ENCODE data around the gene ZSCAN20.

ZSCAN20 gene

DNA sequence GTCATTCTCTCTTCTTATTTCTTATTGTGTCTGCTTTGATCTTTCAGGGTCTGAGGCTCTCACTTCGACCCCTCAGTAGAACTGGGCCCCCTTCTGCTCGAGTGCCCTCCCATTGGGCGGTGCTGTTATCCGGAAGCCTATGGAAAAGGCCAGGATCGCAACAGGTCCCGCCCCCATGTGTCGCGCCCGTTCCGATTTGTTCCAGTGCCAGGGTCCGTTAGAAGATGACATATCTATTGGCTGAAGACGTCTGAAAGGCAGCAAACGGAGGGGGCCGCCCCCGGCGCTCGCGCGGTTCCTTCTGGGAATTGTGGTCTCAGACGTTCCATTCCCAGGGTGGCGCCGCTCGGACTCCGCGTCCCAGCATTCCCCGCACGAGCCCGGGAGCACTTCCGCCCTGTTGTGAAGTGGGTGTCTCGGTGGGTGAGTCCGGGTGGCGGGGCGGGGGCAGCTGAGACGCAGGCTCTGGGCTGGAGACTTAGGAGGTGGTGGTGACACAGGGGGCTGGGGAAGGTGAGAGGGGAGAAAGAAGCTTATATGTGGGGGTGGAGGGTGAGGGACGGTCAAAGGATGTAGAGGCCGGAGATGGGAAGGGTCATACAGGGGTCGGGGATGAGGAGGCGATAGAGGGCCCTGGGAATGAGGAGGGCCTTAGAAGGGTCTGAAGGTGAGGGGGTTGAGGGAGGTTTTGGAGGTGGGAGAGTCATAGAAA lies at the start of gene ZSCAN20:
TSS of gene ZSCAN20 (plus strand) at position 377 of the 712 bp plus-strand sequence. CDS start 6,644 bp downstream, outside the sequence.
- H3K4me3 ChIP-seq (ENCODE audit: low read depth, low read length), result peak within 1 kb of the TSS; percentile 66
- TF ChIP-seq, protein P1, sequence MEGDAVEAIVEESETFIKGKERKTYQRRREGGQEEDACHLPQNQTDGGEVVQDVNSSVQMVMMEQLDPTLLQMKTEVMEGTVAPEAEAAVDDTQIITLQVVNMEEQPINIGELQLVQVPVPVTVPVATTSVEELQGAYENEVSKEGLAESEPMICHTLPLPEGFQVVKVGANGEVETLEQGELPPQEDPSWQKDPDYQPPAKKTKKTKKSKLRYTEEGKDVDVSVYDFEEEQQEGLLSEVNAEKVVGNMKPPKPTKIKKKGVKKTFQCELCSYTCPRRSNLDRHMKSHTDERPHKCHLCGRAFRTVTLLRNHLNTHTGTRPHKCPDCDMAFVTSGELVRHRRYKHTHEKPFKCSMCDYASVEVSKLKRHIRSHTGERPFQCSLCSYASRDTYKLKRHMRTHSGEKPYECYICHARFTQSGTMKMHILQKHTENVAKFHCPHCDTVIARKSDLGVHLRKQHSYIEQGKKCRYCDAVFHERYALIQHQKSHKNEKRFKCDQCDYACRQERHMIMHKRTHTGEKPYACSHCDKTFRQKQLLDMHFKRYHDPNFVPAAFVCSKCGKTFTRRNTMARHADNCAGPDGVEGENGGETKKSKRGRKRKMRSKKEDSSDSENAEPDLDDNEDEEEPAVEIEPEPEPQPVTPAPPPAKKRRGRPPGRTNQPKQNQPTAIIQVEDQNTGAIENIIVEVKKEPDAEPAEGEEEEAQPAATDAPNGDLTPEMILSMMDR (IDR thresholded peaks at IDR 0.05; ENCODE audit: low read depth, low read length, missing control alignments), result no peak

DNA sequence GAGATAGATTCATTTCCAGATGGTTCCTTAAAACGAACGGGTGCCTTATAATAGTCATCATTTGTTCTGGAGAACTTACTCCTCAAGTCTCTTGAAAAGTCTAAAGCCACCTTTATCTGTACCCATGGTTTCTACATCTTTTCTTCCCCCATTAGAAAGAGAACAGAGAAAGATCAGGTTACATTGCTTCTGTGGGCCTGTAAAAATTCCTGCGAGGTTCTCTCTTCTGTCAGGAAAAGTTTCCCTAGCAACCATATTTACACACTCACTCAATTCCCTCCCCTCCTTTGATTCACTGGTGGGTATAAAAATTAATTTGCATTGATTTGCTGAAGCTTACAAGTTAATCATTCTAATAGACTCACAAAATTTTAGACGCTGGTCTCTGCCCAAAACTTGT lies 48.2 kb upstream of the ZSCAN20 start:
- TF ChIP-seq, protein P1 (IDR thresholded peaks at IDR 0.05; ENCODE audit: low read depth, low read length, missing control alignments), result no peak
- no peak for DNase-seq (ENCODE audit: low read depth)
- no peak overlapping the region for H3K4me3 ChIP-seq (ENCODE audit: low read depth, low read length)

More for the DNA sequence above, at the start of gene ZSCAN20:
- peak; percentile 90 for DNase-seq (ENCODE audit: low read depth)

DNA sequence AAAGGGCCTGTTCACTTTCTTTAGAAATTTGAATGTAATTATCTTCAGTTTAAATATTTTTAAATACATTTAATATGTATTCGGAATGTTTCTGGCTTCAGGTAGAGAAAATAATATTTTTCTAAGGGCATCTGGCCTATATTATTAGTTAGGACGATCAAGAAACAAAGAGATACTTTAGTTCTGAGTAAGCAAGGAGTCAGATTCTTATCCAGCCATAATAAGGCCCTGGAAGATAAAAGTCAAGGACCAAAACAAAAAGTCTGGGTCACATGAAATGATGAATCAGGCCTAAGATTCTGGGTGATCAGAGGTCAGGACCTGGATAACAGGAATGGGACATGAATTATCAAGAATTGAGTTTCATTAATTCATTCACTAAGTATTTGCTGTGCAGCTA lies 47.8 kb upstream of the ZSCAN20 start:
- DNase-seq (ENCODE audit: low read depth), result no peak
- TF ChIP-seq, protein P1 (IDR thresholded peaks at IDR 0.05; ENCODE audit: low read depth, low read length, missing control alignments), result no peak
- H3K4me3 ChIP-seq (ENCODE audit: low read depth, low read length), result no peak overlapping the region

DNA sequence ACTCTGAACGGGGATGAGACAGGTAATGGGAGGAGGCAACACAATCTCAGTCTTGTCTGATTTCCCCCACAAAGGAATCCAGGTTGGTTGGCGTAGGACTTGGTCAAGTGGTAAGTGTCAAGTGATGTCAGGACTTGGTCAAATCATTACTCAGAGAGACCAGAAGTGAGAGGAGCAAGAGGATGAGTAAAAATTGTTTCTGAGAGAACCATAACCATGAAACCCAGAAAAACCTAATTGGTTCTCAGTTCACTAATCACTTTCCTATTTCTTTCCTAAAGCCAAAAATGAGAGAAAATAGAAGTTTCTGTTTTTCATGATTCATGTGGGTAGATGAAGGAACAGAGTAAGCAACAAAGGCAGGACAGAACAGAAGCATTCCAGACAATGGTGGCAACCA lies 46.5 kb upstream of the ZSCAN20 start:
- H3K4me3 ChIP-seq (ENCODE audit: low read depth, low read length), result no peak overlapping the region

DNA sequence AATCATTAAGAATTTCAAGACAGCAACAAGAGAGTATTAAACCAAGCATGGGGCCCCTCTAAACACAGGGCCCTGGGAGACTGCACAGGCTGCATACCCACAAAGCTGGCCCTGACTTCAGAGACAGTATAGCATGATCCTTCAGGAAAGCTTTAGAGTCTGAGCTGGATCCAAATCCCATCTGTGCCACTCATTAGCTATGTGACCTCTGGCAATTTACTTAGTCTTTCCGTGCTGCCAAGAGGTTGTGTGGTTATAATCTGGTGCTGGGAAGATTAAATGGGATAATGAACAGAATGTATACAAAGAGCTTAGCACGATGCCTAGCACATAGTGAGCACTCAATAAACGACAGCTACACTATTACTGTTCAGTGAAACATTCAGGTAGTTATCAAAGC lies 45.5 kb upstream of the ZSCAN20 start:
- no peak for DNase-seq (ENCODE audit: low read depth)
- no peak overlapping the region for H3K4me3 ChIP-seq (ENCODE audit: low read depth, low read length)
- TF ChIP-seq, protein P1 (IDR thresholded peaks at IDR 0.05; ENCODE audit: low read depth, low read length, missing control alignments), result no peak

More for the DNA sequence above, 46.5 kb upstream of the ZSCAN20 start:
- TF ChIP-seq, protein P1 (IDR thresholded peaks at IDR 0.05; ENCODE audit: low read depth, low read length, missing control alignments), result no peak
- DNase-seq (ENCODE audit: low read depth), result peak; percentile 18

DNA sequence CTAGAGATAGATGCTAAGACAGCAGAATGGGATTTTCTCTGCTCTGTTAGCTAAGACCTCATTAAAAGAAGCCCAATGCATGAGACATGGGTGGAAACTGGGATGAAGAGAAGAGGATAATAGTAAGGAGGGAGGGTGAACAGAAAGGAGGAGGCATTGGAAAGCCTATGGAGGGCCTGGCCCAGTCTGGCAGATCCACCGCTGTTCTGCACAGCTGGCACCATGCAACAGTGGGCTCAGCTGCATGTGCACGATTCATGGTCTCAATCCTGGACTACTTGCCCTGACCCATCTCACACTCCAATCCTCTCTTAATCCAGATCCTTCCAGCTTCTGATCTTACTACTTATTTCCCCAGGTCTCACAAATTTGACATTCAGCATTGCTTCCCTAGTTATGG lies 43.8 kb upstream of the ZSCAN20 start:
- no peak overlapping the region for H3K4me3 ChIP-seq (ENCODE audit: low read depth, low read length)
- no peak for DNase-seq (ENCODE audit: low read depth)
- TF ChIP-seq, protein P1 (IDR thresholded peaks at IDR 0.05; ENCODE audit: low read depth, low read length, missing control alignments), result no peak

DNA sequence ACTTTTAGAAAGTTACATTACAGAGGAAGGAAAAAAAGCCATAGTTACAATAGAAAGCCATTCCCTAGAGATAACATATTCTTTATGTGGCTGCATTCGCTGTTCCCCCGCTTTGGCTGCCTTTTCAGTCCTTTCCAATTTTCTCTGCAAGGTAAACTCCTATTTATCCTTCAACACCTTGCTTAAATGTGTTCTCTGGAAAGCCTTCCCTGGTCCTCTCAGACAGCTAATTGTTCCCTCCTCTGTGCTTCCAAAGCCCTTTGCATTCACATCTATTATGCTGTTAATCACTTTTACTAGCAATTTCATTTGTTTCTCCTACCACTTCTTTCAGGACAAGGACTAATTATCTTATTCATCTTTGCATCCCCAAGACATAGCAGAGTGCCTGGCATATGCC lies 43.1 kb upstream of the ZSCAN20 start:
- no peak overlapping the region for H3K4me3 ChIP-seq (ENCODE audit: low read depth, low read length)
- TF ChIP-seq, protein P1 (IDR thresholded peaks at IDR 0.05; ENCODE audit: low read depth, low read length, missing control alignments), result no peak
- no peak for DNase-seq (ENCODE audit: low read depth)

Measured in GM12864 (cell line).